Measurements from ENCODE around the gene ARHGAP11B.
"Not testable (repeated sequence)": the region's sequence is repeated elsewhere in the genome, so short reads cannot be mapped to it uniquely, and the experiment has no call there.

Gene ARHGAP11B

DNA sequence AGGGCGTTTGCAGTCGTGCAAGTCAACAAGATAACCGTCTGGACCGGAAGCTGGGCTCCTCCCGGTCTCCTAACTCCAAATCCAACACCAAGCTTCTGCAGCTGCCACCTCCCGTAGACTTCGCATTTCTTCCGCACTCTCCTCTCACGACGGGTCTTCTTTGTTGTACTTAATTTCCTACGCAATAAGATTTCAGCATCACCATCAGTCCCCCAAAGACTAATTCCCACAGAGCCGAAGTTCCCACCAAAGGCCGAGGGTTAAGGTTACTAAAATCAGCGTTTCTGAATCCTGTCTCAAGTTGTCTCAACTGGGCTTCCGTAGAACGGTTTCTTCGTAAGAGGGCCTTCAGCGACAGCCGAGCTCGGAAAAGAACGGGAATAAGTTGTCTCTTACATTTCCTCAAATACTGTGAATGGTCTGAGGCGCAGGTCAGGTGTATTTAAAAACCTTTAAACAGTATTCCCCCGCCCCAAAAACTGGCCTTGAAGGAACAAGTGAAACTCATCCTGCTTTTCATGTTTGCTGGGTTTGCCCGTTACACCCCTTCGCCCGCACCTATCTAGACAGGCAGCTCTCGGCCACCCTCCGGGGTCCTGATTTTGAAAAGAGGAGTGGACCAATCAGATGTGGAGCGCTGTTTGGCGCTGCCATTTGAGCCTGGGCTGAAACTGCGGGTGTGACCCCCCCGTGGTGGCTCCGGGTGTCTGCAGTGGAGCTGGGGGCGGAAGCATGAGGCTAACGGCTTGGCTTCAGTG is at the start of gene ARHGAP11B:
Gene ARHGAP11B, plus strand, starts transcription at position 693 of the 758 bp plus-strand sequence.
- DNase-seq (ENCODE audit: low read depth in 2 of 2, low spot score in 1 of 2), result peak; percentile 80 to 87

DNA sequence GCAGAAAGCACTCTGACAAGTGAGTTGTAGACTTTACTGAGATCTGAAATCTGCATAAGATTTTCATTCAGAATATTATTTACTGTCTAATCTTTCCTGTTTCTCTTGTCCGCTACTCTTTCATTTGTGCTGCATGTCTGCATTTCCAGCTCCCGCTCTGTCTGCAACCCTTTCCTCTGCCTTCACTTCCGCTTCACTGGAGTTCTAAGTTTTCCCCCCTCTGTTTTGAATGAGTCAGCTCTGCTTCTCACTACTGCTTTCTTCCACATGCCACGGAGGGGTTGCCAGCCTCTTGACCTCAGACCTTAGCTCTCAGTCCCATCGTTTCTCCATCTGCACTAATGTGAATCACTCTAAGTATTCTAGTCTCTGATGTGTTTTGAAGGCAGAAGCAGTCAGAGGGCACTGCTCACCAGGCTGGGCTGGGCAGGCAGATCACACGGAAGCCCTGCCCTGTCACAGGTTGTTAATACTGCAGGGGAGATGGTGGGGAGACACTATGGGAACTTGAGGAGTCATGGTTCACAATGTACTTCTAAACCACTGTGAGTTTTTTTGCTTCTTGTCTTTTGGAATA is 46.4 kb upstream of the ARHGAP11B start:
- DNase-seq (ENCODE audit: low read depth in 2 of 2, low spot score in 1 of 2), result not testable (repeated sequence)

DNA sequence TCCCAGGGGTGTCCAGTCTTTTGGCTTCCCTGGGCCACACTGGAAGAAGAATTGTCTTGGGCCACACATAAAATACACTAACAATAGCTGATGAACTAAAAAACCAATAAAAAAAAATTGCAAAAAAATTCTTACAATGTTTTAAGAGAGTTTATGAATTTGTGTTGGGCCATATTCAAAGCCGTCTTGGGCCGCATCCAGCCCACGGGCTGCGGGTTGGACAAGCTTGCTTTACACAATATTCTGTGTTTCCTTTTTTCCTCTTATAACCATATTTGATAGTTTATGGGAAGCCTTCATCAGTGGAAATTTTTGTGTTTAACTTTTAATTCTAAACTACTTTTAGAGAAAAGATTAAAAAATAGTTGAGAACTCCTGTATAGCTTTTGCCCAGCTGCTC is 45.2 kb upstream of the ARHGAP11B start:
- DNase-seq (ENCODE audit: low read depth in 2 of 2, low spot score in 1 of 2), result not testable (repeated sequence)

DNA sequence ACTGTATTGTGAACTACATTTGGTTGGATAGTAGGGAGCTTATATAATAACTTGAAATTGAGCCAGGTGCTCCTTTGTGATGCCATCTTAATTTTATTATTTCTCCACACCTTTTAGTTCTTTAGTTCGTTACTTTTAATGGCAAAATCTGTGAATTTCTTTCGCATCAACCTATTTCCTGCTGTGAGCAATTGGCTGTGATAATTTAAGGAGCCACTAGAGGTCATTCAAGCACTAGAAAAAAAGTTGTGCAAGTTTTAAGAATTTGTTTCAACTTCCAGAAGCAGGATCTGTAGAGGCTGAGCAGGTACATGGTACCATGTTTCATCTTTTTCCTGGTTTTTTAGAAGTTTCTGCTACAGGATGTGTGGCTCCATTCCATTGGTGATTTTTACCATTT is 27.0 kb upstream of the ARHGAP11B start:
- not testable (repeated sequence) for DNase-seq (ENCODE audit: low read depth in 2 of 2, low spot score in 1 of 2)

DNA sequence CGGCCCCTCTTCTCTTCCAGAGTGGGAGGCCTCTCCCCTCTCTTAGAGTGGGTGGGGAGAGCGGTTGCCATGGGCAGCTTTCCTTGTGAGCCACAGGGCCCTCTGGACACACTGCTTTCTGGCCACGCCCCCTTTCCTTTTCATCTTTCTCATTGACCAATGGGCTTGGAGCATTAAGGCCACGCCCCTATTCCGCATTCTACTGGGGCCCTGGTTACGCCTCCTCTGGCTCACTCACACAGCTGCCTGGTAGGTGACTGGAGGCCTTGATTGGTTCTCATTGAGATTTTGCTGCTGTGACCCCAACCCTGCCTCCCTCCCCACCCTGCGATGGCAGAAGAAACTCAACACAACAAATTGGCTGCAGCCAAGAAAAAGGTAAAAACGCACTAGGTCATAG is 22.1 kb upstream of the ARHGAP11B start, which contains the start of gene GOLGA8H:
Gene GOLGA8H, plus strand, starts transcription at position 233 of the 400 bp plus-strand sequence. Its CDS starts 98 bp downstream, at position 331.
- DNase-seq (ENCODE audit: low read depth in 2 of 2, low spot score in 1 of 2), result not testable (repeated sequence)

DNA sequence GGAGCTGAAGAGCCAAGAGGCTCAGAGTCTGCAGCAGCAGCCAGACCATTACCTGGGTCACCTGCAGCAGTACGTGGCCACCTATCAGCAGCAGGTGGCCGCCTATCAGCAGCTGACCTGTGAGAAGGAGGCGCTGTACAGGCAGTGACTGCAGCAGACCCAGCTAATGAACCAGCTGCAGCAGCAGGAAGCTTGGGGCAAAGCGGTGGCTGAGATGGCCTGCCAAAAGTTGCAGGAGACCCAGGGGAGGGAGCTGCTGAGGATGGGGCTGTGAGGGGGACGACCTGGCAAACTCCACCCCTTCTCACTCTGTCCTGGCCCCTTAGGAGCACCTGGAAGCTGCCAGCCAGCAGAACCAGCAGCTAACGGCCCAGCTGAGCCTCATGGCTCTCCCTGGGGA is 13.7 kb upstream of the ARHGAP11B start:
- DNase-seq (ENCODE audit: low read depth in 2 of 2, low spot score in 1 of 2), result not testable (repeated sequence)

DNA sequence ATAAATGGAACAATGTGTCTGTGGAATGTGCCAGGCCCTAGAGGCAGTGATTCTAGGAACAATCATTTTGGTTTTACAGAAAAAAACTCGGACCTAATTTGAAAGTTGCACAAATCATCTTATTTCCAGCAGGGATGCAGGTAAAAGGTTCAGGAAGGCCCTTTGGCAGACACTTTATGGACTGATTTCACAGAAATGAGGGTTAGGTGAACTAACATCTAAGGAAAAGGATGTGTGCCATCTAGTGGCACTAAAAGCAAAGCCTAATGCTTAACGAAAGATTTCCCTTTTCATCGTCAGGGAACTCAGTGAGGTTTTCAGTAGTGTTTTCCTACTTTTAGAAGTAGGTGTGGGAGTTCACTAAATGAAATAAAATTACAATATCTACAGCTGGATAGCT is 4.6 kb upstream of the ARHGAP11B start:
- not testable (repeated sequence) for DNase-seq (ENCODE audit: low read depth in 2 of 2, low spot score in 1 of 2)

DNA sequence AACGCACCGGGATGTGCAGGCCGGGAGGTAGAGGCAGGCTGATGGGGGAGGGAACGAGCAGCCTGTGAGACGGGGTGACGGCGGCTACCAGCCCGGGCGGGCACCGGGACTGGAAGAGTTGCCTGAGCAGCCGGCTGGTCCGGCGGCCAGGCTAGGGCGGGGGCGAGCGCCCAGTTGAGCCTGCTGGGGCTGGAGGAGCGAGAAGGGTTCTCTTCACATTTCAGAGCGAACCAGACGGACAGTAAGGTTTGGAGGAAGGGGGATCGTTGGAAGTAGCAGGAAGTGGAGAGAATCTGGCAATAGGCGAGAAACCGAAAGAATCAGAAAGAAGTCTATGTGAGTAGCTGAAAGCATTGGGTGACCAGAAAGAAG is 252 bp downstream of the ARHGAP11B start:
- DNase-seq (ENCODE audit: low read depth in 2 of 2, low spot score in 1 of 2), result not testable (repeated sequence)

DNA sequence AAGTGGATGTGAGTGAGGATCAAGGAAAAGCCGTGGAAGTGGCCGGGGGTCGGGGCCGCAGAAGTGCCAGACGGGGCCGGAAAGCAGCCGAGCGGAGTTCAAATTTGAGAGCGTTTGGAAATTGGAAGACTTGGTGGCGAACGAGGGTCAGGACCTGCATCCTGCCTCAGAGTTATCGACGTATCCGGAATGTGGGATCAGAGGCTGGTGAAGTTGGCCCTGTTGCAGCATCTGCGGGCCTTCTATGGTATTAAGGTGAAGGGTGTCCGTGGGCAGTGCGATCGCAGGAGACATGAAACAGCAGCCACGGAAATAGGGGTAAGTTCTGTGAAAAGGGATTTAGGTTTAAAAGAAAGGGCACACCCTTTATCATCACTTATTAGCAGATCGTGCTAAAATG is 704 bp downstream of the ARHGAP11B start:
- DNase-seq (ENCODE audit: low read depth in 2 of 2, low spot score in 1 of 2), result not testable (repeated sequence)

DNA sequence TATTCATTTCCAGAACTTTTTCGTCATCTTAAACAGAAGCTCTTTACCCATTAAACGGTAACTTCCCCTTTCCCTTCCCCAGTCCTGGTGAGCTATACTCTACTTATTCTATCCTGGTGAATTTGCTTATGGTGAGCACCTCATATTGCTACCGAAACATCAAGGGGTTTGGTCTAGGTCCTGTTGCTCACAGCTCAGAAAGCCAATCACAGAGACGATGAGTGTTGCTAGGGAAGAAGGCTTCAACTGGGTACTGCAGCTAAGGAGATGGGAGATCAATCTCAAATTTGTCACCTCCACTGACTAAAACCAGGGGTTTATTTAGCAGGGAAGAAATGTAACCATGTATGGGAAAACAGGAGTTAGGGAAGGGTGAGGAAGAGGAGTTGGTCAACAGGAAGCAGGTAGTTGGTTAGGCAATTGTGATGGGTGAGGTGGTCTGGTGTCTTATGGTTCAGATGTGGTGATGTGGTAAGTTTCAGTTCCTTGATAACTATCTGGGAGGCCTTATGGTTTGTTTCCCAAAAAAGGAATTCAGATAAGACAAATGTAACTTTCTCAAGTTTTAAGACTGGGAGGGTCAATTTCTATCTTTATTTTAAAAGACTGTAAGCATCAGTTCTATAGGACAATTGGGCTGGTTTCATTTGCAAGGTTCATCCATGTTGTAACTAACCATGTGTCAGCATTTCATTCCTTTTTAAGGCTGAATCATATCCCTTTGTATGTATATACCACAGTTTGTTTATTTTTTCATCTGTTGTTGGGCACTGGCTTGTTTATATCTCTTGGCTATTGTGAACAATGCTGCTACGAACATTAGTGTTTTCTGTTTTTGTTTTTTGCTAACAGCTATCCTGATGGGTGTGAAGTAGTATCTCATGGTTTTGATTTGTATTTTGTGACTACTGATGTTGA is 24.3 kb downstream of the ARHGAP11B start:
- no peak for DNase-seq (ENCODE audit: low read depth in 2 of 2, low spot score in 1 of 2)

DNA sequence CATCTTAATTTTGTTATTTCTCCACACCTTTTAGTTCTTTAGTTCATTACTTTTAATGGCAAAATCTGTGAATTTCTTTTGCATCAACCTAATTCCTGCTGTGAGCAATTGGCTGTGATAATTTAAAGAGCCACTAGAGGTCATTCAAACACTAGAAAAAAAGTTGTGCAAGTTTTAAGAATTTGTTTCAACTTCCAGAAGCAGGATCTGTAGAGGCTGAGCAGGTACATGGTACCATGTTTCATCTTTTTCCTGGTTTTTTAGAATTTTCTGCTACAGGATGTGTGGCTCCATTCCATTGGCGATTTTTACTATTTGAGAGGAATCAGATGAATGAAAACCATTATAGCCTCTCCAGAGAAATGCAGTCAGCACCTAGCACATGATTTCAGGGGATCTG is 35.2 kb downstream of the ARHGAP11B start:
- DNase-seq (ENCODE audit: low read depth in 2 of 2, low spot score in 1 of 2), result not testable (repeated sequence)

DNA sequence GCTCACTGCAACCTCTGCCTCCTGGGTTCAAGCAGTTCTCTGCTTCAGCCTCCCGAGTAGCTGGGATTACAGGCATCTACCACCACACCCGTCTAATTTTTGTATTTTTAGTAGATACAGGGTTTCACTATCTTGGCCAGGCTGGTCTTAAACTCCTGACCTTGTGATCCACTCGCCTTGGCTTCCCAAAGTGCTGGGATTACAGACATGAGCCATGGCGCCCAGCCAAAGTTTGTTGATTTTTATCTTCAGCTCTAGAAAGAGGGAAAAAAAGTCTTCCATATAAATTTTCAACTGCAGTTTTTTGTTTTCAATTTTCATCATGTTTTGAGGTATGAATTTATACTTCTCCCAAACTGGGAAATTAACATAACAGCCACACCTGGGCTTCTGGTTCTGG is 43.7 kb downstream of the ARHGAP11B start:
- not testable (repeated sequence) for DNase-seq (ENCODE audit: low read depth in 2 of 2, low spot score in 1 of 2)

DNA sequence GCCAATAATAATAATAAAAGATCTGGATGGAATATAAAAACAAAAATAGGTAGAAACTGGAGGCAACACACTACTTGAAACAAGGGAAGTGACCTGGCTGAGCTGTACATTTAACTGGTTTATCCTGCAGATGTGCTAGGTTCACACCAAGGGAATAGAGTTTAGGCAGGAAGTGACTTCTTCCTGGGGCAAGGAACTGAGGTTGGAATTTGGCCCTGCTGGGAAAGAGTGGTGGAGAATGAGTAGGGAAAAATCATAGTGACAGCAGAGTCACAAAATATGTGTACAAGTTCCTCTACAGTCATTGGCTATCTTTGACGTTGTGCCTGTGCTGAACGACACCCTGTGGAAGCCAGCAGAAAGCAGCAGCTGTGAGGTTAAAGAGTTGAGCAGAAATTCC is 44.1 kb downstream of the ARHGAP11B start:
- no peak for DNase-seq (ENCODE audit: low read depth in 2 of 2, low spot score in 1 of 2)

DNA sequence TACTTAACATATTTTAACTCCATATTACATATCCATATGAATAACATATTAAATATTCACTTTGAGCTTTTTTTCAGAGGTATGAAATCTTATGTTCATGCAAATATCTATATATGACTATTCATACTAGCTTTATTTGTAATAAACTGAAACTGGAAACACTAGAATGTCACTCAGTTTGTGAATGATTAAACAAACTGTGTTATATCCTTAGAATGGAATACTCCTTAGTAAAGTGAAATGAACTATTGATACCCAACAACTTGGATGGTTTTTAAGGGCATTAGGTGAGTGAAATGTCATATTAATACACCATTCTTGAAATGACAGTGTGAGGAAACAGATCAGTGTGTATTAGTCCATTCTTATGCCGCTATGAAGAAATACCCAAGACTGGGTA is 45.4 kb downstream of the ARHGAP11B start:
- DNase-seq (ENCODE audit: low read depth in 2 of 2, low spot score in 1 of 2), result no peak

DNA sequence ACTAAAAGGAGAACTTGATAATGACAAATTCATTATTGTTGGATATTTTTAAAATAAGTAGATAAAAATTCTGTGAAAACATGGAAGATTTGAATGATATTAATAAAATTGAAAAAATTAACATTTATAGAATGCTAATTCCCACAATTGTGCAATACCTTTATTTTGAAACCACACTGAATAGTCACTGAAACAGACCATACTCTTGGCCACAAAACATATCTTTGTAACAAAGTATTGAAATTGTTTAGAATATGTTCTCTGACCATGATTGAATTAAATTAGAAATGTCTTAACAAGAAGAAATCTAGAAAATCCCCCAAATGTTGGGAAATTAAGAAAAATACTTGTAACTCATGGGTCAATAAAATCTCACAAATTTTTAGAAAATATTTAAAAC is 49.2 kb downstream of the ARHGAP11B start:
- no peak for DNase-seq (ENCODE audit: low read depth in 2 of 2, low spot score in 1 of 2)

DNA sequence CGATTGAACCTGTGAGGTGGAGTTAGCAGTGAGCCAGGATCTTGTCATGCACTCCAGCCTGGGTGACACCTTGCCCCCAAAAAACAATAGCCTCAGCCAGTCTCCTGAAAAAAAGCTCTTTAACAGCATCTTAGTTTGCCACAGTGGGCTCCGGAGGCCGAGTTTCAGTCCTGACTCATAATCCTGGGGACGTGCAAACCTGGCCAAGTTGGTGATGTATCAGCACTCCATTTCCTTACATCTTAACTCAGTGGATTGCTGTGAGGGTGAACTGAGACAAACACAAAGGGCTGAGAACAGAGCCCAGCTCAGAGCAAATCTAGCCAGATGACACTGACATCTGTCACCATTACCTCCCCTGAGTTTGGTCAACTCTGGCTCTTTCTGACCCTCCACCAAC is 50.0 kb downstream of the ARHGAP11B start:
- not testable (repeated sequence) for DNase-seq (ENCODE audit: low read depth in 2 of 2, low spot score in 1 of 2)

DNA sequence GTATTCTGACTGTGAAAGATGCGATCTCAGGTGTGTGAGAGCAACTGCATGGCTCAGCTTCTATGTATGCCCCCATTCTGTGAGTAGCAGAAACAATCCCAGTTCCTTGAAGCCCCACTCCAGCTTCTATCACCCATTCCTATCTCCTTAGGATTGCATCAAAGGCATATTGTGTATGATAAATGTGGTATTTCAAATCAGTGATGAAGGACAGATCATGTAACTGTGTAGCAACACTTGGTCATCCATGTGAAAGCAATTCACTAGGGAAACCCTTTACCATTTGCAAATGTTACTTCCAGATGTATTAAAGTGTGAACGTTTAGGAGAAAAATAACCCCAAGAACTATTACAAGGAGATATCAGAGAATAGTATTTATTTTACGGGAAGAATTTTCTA is 55.1 kb downstream of the ARHGAP11B start:
- DNase-seq (ENCODE audit: low read depth in 2 of 2, low spot score in 1 of 2), result not testable (repeated sequence)

DNA sequence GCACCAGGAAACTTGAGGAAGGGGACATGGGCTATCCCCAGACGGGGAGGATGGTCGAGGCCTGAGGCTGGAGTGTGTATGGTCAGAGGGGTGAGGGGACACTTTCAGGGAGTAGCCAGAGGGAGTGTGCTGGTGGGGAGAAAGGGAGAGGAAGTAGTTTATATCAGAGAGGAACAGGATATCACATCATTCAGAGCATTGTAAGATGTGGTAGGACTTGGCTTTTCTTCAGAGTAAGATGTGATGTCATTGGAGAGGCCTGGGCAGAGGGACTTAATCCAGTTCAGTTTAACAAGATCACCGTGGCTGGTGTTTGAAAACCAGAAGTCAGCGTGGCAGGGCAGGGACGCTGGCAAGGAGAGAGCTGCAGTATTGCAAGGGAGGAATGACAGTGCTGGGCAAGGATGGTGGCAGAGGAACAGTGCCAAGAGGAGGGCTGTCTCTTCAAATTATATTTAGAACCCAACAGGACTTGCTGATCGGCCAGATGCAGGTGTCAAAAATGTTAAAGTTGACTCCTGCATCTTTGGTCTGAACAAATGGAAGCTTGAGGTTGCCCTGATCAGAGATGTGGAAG is 59.9 kb downstream of the ARHGAP11B start:
- not testable (repeated sequence) for DNase-seq (ENCODE audit: low read depth in 2 of 2, low spot score in 1 of 2)

DNA sequence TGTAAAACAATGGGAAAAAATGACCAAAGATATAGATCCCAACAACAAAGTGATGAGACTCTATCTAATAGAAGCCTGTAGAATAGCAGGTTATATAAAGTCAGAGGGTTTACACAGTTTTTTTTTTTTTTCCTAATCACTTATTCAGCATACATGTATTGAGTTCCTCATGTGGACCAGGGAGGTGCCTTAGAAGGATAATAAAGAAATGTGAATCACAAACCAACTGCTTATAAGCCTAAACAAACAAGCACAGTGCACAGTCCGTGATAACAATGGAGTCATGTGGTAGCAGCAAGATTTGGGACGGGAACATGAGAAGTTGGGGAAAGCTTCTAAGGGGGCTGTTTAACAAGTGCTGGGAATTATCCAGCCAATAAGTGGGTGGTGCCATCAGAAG is 60.7 kb downstream of the ARHGAP11B start:
- DNase-seq (ENCODE audit: low read depth in 2 of 2, low spot score in 1 of 2), result not testable (repeated sequence)

Data from stimulated activated CD8-positive, alpha-beta memory T cell treated with anti-CD3 and anti-CD28 coated beads, Interleukin-4, amount 100 ng/mL, for 1 hour (primary cell).